CD1c-positive myeloid dendritic cell (primary cell): ENCODE data around the gene GPR3.
A peak's percentile ranks its signal among the peaks of the same experiment; 100 is the strongest.
"Not testable (repeated sequence)": the region's sequence is repeated elsewhere in the genome, so short reads cannot be mapped to it uniquely, and the experiment has no call there.

Source experiments
- DNase-seq: peaks from one replicate; pipeline ENCODE4 v3.0.0-alpha.2; 2016; ENCODE audit errors: extremely low spot score

The GPR3 gene

GRCh38 chr1:27428316-27429028 is 36.0 kb downstream of the GPR3 start:
- DNase-seq = peak; percentile 26

- no peak for DNase-seq
These were observed 36.6 kb downstream of the GPR3 start for GRCh38 chr1:27429029-27429425.

- DNase-seq = peak; percentile 69
These were observed 38.6 kb downstream of the GPR3 start for GRCh38 chr1:27430903-27431600.

GRCh38 chr1:27431601-27431940 is 39.1 kb downstream of the GPR3 start:
- no peak for DNase-seq

- DNase-seq = not testable (repeated sequence)
These were observed 40.3 kb downstream of the GPR3 start for GRCh38 chr1:27432725-27433124.

GRCh38 chr1:27433706-27434105 is 41.3 kb downstream of the GPR3 start:
- DNase-seq = no peak

- peak; percentile 91 for DNase-seq
These were observed 43.3 kb downstream of the GPR3 start for GRCh38 chr1:27435566-27436203.

GRCh38 chr1:27436204-27437159 is 44.1 kb downstream of the GPR3 start:
- DNase-seq = peak; percentile 87

- DNase-seq = peak; percentile 69
These were observed 46.2 kb downstream of the GPR3 start for GRCh38 chr1:27438621-27439061.

- no peak for DNase-seq
These were observed 46.7 kb downstream of the GPR3 start for GRCh38 chr1:27439150-27439549.

- no peak for DNase-seq
These were observed 52.2 kb downstream of the GPR3 start for GRCh38 chr1:27444632-27445031.
